Measurements from ENCODE around the gene NFATC2IP. TPM values are rescaled to one million over a fixed set of nuclear protein-coding genes. Genes with fewer than 3 reads are reported as not detected.
"Not testable (repeated sequence)": the region's sequence is repeated elsewhere in the genome, so short reads cannot be mapped to it uniquely, and the experiment has no call there.

NFATC2IP gene
- total RNA-seq, 4 donors from 2014 or later: 32.1 to 34.5 (median 34.0) TPM

DNA sequence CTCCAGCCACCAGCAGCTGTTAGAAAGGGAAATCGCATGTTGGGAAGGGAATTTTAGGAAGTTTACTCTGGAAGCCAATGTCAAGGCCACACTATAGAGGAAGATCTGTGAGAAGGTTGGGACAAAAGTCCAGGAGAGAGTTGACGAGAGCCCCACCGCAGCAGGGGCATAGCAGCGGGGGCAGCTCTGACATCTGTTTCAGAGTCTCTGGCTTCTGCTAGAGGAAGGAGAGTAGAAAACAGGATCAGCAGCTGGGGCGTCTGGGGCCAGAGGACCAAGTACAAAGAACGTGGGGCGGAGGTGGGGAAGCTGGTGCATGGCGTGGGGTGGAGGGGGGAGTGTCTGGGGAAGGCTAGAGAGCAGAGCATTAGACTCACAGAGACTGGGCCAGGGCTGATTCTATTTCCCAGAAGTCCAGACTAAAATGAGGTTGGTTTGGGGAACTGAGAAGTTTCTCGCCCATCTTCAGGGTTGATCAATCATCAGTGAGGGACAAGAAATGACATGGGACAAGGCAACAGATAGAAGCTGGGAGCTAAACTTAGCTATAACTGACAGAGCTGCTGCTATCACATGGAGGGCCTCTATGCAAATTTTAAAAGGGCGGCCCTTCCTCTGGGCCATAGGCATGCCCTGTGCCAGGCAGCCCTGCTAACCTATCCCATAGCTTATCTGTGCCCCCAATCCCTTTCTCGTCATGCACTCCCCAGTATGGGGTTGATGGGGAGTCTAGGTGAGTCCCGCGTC is 26.9 kb upstream of the NFATC2IP start:
- TF ChIP-seq POLR2A (IDR thresholded peaks at IDR 0.05): no peak
- TF ChIP-seq, protein P1, sequence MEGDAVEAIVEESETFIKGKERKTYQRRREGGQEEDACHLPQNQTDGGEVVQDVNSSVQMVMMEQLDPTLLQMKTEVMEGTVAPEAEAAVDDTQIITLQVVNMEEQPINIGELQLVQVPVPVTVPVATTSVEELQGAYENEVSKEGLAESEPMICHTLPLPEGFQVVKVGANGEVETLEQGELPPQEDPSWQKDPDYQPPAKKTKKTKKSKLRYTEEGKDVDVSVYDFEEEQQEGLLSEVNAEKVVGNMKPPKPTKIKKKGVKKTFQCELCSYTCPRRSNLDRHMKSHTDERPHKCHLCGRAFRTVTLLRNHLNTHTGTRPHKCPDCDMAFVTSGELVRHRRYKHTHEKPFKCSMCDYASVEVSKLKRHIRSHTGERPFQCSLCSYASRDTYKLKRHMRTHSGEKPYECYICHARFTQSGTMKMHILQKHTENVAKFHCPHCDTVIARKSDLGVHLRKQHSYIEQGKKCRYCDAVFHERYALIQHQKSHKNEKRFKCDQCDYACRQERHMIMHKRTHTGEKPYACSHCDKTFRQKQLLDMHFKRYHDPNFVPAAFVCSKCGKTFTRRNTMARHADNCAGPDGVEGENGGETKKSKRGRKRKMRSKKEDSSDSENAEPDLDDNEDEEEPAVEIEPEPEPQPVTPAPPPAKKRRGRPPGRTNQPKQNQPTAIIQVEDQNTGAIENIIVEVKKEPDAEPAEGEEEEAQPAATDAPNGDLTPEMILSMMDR (IDR thresholded peaks at IDR 0.05): no peak
- no peak for TF ChIP-seq EP300 (IDR thresholded peaks at IDR 0.05)
- Histone ChIP-seq H3K9me3 (no peaks in the 10 kb centered on the region), H3K36me3 (peaks cover 0 to 17% (median 0%) of the 10 kb centered on the region in 3 donors), H3K27me3 (no peaks in the 10 kb centered on the region), H3K27ac (peak overlapping the region in 3 of 4 donors; percentile 92 to 97 (median 95)), H3K4me1 (peaks cover 0 to 13% (median 3%) of the 10 kb centered on the region in 4 donors), H3K4me3 (peak overlapping the region in 1 of 4 donors; percentile 80)
- WGBS, 2 donors: 63% methylated on average over 13 of the region's 13 CpGs
- DNase-seq (ENCODE audit: low spot score in 2 of 2): no peak

DNA sequence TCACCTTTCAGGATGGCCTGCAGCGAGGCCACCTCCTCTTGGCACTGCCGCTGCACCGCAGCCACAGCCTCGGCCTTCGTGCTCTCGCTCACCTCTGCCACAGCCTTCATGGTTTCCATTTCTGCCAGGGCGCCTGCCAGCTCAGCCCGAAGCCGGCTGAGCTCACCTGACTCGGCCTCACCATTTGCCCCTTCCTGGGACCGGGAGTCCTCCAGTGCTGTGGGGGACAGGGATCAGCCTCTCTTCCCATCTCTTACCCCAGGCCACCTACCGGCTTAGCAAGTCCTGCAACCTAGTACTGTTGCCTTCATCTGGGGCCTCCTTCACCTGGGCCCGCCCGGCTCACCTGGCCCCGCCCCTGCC is 26.4 kb upstream of the NFATC2IP start:
- H3K9me3 ChIP-seq: no peaks in the 10 kb centered on the region
- H3K4me1 ChIP-seq: peaks cover 0 to 13% (median 3%) of the 10 kb centered on the region in 4 donors
- H3K27me3 ChIP-seq: no peaks in the 10 kb centered on the region
- peak overlapping the region; percentile 69 to 85 (median 82) for H3K4me3 ChIP-seq
- peaks cover 0 to 11% (median 0%) of the 10 kb centered on the region in 3 donors for H3K36me3 ChIP-seq
- TF ChIP-seq EP300 (IDR thresholded peaks at IDR 0.05): no peak
- TF ChIP-seq, protein P1 (IDR thresholded peaks at IDR 0.05): no peak
- no peak for TF ChIP-seq POLR2A (IDR thresholded peaks at IDR 0.05)
- DNase-seq (ENCODE audit: low spot score in 2 of 2): no peak
- 30 to 33% methylated on average over 14 to 15 of the region's 15 CpGs for WGBS, 2 donors
- H3K27ac ChIP-seq: peak overlapping the region; percentile 86 to 97 (median 94)

DNA sequence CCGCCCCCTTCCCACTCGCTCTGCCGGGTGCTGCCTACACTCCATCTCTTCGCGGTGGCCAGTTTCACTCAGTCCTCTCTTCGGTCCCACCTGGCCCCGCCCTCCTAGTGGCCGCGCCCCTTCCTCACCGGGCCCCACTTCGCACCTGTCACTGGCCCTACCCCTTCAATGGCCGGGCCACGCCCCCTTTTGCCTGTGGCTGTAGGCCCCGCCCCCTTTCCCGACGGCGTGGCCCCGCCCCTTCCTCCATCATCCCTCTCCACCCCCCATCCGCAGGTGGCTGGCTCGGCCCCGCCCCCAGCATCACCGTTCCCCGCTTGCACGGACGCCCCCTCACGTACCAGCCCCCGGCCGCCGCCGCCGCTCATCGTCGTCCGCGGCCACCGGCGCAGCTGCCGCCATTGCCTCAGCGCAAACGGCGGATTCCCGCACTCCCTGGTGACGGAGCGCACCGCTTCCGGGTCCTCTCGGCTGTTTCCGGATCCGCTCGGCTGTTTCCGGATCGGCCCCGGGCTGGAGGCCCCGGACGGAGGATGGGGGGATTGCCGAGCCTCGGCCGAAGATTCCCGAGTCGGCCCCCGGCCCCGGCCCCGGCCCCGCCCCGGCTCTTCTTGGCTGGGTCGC is 25.9 kb upstream of the NFATC2IP start, which contains the start of gene RABEP2:
RABEP2 (minus strand) TSS at position 477 of the 624 bp plus-strand sequence; CDS start at position 402, 75 bp downstream.
- no peaks in the 10 kb centered on the region for H3K9me3 ChIP-seq
- peak; percentile 84 to 85 for DNase-seq (ENCODE audit: low spot score in 2 of 2)
- peaks cover 0 to 6% (median 0%) of the 10 kb centered on the region in 3 donors for H3K36me3 ChIP-seq
- H3K4me3 ChIP-seq: peak within 1 kb of the TSS; percentile 69 to 85 (median 82)
- H3K27me3 ChIP-seq: no peaks in the 10 kb centered on the region
- WGBS, 2 donors: 0 to 1% methylated on average over 19 to 50 of the region's 66 CpGs
- peak within 1 kb of the TSS; percentile 86 to 97 (median 94) for H3K27ac ChIP-seq
- TF ChIP-seq EP300 (IDR thresholded peaks at IDR 0.05) (peak in 1 of 2 donors; percentile 77), POLR2A (IDR thresholded peaks at IDR 0.05) (peak in 1 of 2 donors; percentile 51)
- TF ChIP-seq, protein P1 (IDR thresholded peaks at IDR 0.05): peak in 1 of 5 experiments; percentile 32
- peaks cover 0 to 13% (median 3%) of the 10 kb centered on the region in 4 donors for H3K4me1 ChIP-seq

DNA sequence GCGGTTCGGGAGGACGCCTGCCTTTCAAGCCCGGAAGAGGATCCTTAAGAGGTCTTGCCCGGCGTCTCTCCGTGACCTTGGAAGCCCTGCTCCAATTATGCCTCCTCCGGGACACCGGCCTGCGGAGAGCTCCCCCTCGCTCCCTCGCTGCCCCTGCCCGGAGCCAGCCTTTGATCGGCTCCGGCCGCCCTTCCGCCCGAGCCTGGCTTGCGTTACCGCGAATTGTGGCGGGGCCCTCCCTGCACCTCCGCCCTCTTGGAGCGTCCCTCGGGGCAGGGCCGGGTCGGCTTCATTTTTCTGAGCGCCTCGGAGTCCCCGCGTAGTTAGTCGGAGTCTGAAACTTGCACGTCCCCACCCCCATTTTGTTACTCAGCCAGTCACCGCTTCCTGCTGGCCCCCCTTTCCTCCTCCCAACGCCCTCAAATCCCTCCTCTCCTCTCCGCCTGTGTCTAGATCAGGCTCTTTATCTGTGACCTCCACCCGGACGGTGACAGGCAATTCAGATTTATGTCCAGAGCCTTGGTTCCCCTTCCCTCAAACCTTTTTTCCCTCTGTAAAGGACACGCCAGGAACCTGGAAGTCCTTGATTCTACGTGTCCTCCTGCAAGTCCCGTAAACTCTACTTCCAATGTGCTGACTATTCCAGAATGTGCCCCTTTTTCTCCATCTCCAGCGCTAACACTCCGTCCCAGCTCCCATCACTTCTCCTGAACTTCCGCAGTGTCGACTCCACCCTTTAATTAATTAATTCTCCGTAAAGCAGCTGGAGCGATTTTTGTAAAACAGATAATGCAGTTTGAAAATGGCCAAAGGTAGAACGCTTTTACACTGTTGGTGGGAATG is 25.1 kb upstream of the NFATC2IP start:
- peak; percentile 31 to 48 for DNase-seq (ENCODE audit: low spot score in 2 of 2)
- TF ChIP-seq EP300 (IDR thresholded peaks at IDR 0.05) (peak in 1 of 2 donors; percentile 42), POLR2A (IDR thresholded peaks at IDR 0.05) (no peak)
- TF ChIP-seq, protein P1 (IDR thresholded peaks at IDR 0.05): no peak
- WGBS, 2 donors: 1% methylated on average over 39 to 42 of the region's 48 CpGs
- H3K4me1 ChIP-seq: peaks cover 0 to 13% (median 3%) of the 10 kb centered on the region in 4 donors
- H3K27ac ChIP-seq: peak overlapping the region; percentile 86 to 97 (median 94)
- H3K4me3 ChIP-seq: peak overlapping the region; percentile 69 to 85 (median 82)
- peaks cover 0 to 5% (median 0%) of the 10 kb centered on the region in 3 donors for H3K36me3 ChIP-seq
- H3K9me3 ChIP-seq: no peaks in the 10 kb centered on the region
- H3K27me3 ChIP-seq: no peaks in the 10 kb centered on the region

DNA sequence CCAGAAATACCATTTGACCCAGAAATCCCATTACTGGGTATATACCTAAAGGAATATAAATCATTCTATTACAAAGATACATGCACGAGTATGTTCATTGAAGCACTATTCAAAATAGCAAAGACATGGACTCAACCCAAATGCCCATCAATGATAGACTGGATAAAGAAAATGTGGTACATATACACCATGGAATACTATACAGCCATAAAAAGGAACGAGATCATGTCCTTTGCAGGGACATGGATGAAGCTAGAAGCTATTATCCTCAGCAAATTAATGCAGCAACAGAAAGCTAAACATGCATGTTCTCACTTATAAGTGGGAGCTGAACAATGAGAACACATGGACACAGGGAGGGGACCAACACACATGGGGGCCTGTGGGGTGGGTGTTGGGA is 24.5 kb upstream of the NFATC2IP start:
- not testable (repeated sequence) for H3K4me3 ChIP-seq; H3K27me3 ChIP-seq; H3K9me3 ChIP-seq; H3K36me3 ChIP-seq; DNase-seq (ENCODE audit: low spot score in 2 of 2)
- H3K4me1 ChIP-seq: peaks cover 0 to 13% (median 3%) of the 10 kb centered on the region in 4 donors
- 73 to 75% methylated on average over 2 of the region's 2 CpGs for WGBS, 2 donors
- peak overlapping the region in 2 of 4 donors; percentile 92 to 95 for H3K27ac ChIP-seq

Measured in tibial nerve (tissue), 4 donors.